HEK293 (cell line): Measurements from ENCODE around the gene RAN.
"Not testable (repeated sequence)": the region's sequence is repeated elsewhere in the genome, so short reads cannot be mapped to it uniquely, and the experiment has no call there.

Source experiments
- CTCF ChIA-PET: fragments of 350-600 bp; formaldehyde crosslinking; extraction: SDS; loops from one replicate; lab custom pipeline; 2021; ENCODE audit warnings: antibody characterized with exemption; lab: Yijun Ruan, JAX
- POLR2A ChIA-PET: fragments of 300-600 bp; formaldehyde crosslinking; extraction: SDS; loops from one replicate; lab custom pipeline; 2020; ENCODE audit warnings: antibody characterized with exemption, inconsistent platforms; lab: Yijun Ruan, JAX
- H3K27ac ChIP-seq: fragments of 200-500 bp; sonication (Bioruptor generic); 2 replicates; pipeline ENCODE4 v1.5.1; 2014; ENCODE audit warnings: low read depth, low read length, control low read depth, inconsistent platforms; ENCODE audit errors: extremely low read depth
- H3K36me3 ChIP-seq, 2 experiments: fragments of 200-500 bp in 1 of 2; sonication (Bioruptor generic) in 1 of 2; 1 replicate in 1 of 2; 2 replicates in 1 of 2; pipeline ENCODE4 v1.5.1; 2014 to 2017; ENCODE audit warnings: inconsistent platforms in 2 of 2, low read length in 2 of 2; ENCODE audit not compliant: control insufficient read depth in 2 of 2, insufficient read depth in 1 of 2
- H3K4me1 ChIP-seq: fragments of 200-500 bp; sonication (Bioruptor generic); 2 replicates; pipeline ENCODE4 v1.5.1; 2014; ENCODE audit warnings: mild to moderate bottlenecking, low read length, inconsistent platforms; ENCODE audit not compliant: control insufficient read depth, insufficient read depth
- H3K4me3 ChIP-seq: 2 replicates; pipeline ENCODE4 v1.5.1; 2011; ENCODE audit warnings: low read depth, mild to moderate bottlenecking, control low read depth, low read length, moderate library complexity
- H3K9me3 ChIP-seq: fragments of 200-500 bp; sonication (Bioruptor generic); 2 replicates; pipeline ENCODE4 v1.5.1; 2014; ENCODE audit warnings: low read depth, low read length, inconsistent platforms; ENCODE audit not compliant: control insufficient read depth, insufficient read depth
- GLIS1 ChIP-seq: fragments of 450-650 bp; formaldehyde crosslinking; IDR thresholded peaks from 2 replicates; pipeline ENCODE4 v1.5.1; 2016; ENCODE audit warnings: missing biosample characterization, missing genetic modification characterization
- MZF1 ChIP-seq: fragments of 450-650 bp; formaldehyde crosslinking; IDR thresholded peaks from 2 replicates; pipeline ENCODE4 v1.5.1; 2017; ENCODE audit warnings: missing biosample characterization, missing genetic modification characterization, borderline replicate concordance
- PRDM6 ChIP-seq: fragments of 450-650 bp; formaldehyde crosslinking; IDR thresholded peaks from 2 replicates; pipeline ENCODE4 v1.5.1; 2017; ENCODE audit warnings: missing biosample characterization, missing genetic modification characterization
- TCF7L2 ChIP-seq: IDR thresholded peaks from 2 replicates; pipeline ENCODE4 v1.6.1; 2011; ENCODE audit warnings: low read depth, mild to moderate bottlenecking, inconsistent platforms, low read length, moderate library complexity, borderline replicate concordance
- ZBTB20 ChIP-seq: fragments of 450-650 bp; formaldehyde crosslinking; IDR thresholded peaks from 2 replicates; pipeline ENCODE4 v1.5.1; 2016; ENCODE audit warnings: missing biosample characterization, missing genetic modification characterization
- ZBTB49 ChIP-seq: fragments of 450-650 bp; formaldehyde crosslinking; IDR thresholded peaks from 2 replicates; pipeline ENCODE4 v1.5.1; 2016; ENCODE audit warnings: missing biosample characterization, missing genetic modification characterization, low read depth
- ZFP3 ChIP-seq: fragments of 450-650 bp; formaldehyde crosslinking; IDR thresholded peaks from 2 replicates; pipeline ENCODE4 v1.5.1; 2016; ENCODE audit warnings: low read depth, missing biosample characterization, missing genetic modification characterization
- ZFP41 ChIP-seq: fragments of 450-650 bp; formaldehyde crosslinking; IDR thresholded peaks from 2 replicates; pipeline ENCODE4 v1.5.1; 2016; ENCODE audit warnings: missing biosample characterization, missing genetic modification characterization, borderline replicate concordance
- ZNF140 ChIP-seq: fragments of 450-650 bp; formaldehyde crosslinking; IDR thresholded peaks from 2 replicates; pipeline ENCODE4 v1.5.1; 2016; ENCODE audit warnings: missing biosample characterization, missing genetic modification characterization
- ZNF16 ChIP-seq: fragments of 450-650 bp; formaldehyde crosslinking; IDR thresholded peaks from 2 replicates; pipeline ENCODE4 v1.5.1; 2016; ENCODE audit warnings: low read depth, missing biosample characterization, missing genetic modification characterization
- ZNF211 ChIP-seq: fragments of 450-650 bp; formaldehyde crosslinking; IDR thresholded peaks from 2 replicates; pipeline ENCODE4 v1.5.1; 2016; ENCODE audit warnings: low read depth, missing biosample characterization, missing genetic modification characterization
- ZNF248 ChIP-seq: fragments of 450-650 bp; formaldehyde crosslinking; IDR thresholded peaks from 2 replicates; pipeline ENCODE4 v1.5.1; 2017; ENCODE audit warnings: missing biosample characterization, missing genetic modification characterization
- ZNF335 ChIP-seq: fragments of 450-650 bp; formaldehyde crosslinking; conservative IDR thresholded peaks from 2 replicates; pipeline ENCODE4 v1.5.1; 2016; ENCODE audit warnings: missing biosample characterization, missing genetic modification characterization
- ZNF354C ChIP-seq: fragments of 450-650 bp; formaldehyde crosslinking; IDR thresholded peaks from 2 replicates; pipeline ENCODE4 v1.5.1; 2016; ENCODE audit warnings: missing biosample characterization, missing genetic modification characterization, low read depth, borderline replicate concordance
- ZNF426 ChIP-seq: fragments of 450-650 bp; formaldehyde crosslinking; IDR thresholded peaks from 2 replicates; pipeline ENCODE4 v1.5.1; 2017; ENCODE audit warnings: missing biosample characterization, missing genetic modification characterization, mild to moderate bottlenecking, inconsistent platforms, moderate library complexity
- ZNF488 ChIP-seq: fragments of 450-650 bp; formaldehyde crosslinking; IDR thresholded peaks from 2 replicates; pipeline ENCODE4 v1.5.1; 2016; ENCODE audit warnings: missing biosample characterization, missing genetic modification characterization
- ZNF560 ChIP-seq: fragments of 450-650 bp; formaldehyde crosslinking; IDR thresholded peaks from 2 replicates; pipeline ENCODE4 v1.5.1; 2017; ENCODE audit warnings: missing biosample characterization, missing genetic modification characterization, borderline replicate concordance
- ZNF654 ChIP-seq: fragments of 450-650 bp; formaldehyde crosslinking; IDR thresholded peaks from 2 replicates; pipeline ENCODE4 v1.5.1; 2016; ENCODE audit warnings: low read depth, missing biosample characterization, missing genetic modification characterization
- ZNF792 ChIP-seq: fragments of 450-650 bp; formaldehyde crosslinking; IDR thresholded peaks from 2 replicates; pipeline ENCODE4 v1.5.1; 2016; ENCODE audit warnings: missing biosample characterization, missing genetic modification characterization

RAN gene

GRCh38 chr12:130859161-130859560, 12.7 kb upstream of the RAN start (continued):
- no peak for TF ChIP-seq GLIS1
- no peak for TF ChIP-seq ZFP3 (tag by site-specific recombination)
- TF ChIP-seq, all 188 proteins: peak for 0

GRCh38 chr12:130860311-130860710, 11.6 kb upstream of the RAN start:
- POLR2A ChIA-PET = no interaction called here
- Histone ChIP-seq H3K27ac (no peak overlapping the region), H3K4me1 (no peaks in the 10 kb centered on the region), H3K4me3 (no peak overlapping the region), H3K36me3 (no peaks in the 10 kb centered on the region), H3K9me3 (no peaks in the 10 kb centered on the region)
- TF ChIP-seq GLIS1 = no peak
- TF ChIP-seq ZNF16 (tag by site-specific recombination) = no peak
- no peak for TF ChIP-seq ZNF426 (tag by site-specific recombination)
- no peak for TF ChIP-seq ZNF248 (tag by site-specific recombination)
- no peak for TF ChIP-seq ZNF560 (tag by site-specific recombination)
- TF ChIP-seq ZNF488 = no peak
- TF ChIP-seq ZNF792 (tag by site-specific recombination) = no peak
- CTCF ChIA-PET = no interaction called here

GRCh38 chr12:130862161-130862560, 9.7 kb upstream of the RAN start:
- Histone ChIP-seq H3K4me1 (no peaks in the 10 kb centered on the region), H3K9me3 (no peaks in the 10 kb centered on the region), H3K36me3 (no peaks in the 10 kb centered on the region), H3K27ac (no peak overlapping the region), H3K4me3 (no peak overlapping the region)
- CTCF ChIA-PET = no interaction called here
- POLR2A ChIA-PET = no interaction called here
- no peak for TF ChIP-seq ZNF140 (tag by site-specific recombination)
- TF ChIP-seq PRDM6 = no peak
- TF ChIP-seq ZFP41 = no peak
- TF ChIP-seq ZBTB49 (tag by site-specific recombination) = no peak
- no peak for TF ChIP-seq ZNF335 (tag by site-specific recombination)
- no peak for TF ChIP-seq ZNF654 (tag by site-specific recombination)
- TF ChIP-seq ZNF211 (tag by site-specific recombination) = no peak
- no peak for TF ChIP-seq ZBTB20 (tag by site-specific recombination)
- no peak for TF ChIP-seq TCF7L2
- no peak for TF ChIP-seq ZNF354C (tag by site-specific recombination)
- TF ChIP-seq MZF1 (tag by site-specific recombination) = no peak

GRCh38 chr12:130862771-130863170, 9.1 kb upstream of the RAN start:
- H3K27ac ChIP-seq, H3K9me3 ChIP-seq, H3K36me3 ChIP-seq, H3K4me3 ChIP-seq, CTCF ChIA-PET, POLR2A ChIA-PET, H3K4me1 ChIP-seq: not testable (repeated sequence)
